Stimulated activated naive CD8-positive, alpha-beta T cell treated with anti-CD3 and anti-CD28 coated beads, Interleukin-15, Interleukin-2, amounts not matched to agents 100 ng/mL and 50 ng/mL, for 24 hours (primary cell): Measurements from ENCODE around the gene KAZN.

ENCODE experiments used
- H3K27ac Mint-ChIP-seq: one replicate; pipeline ENCODE4 v1.8.0; 2021; ENCODE audit warnings: mild to moderate bottlenecking, mixed read lengths
- H3K27me3 Mint-ChIP-seq: one replicate; pipeline ENCODE4 v1.8.0; 2021; ENCODE audit warnings: mixed read lengths
- H3K36me3 Mint-ChIP-seq: one replicate; pipeline ENCODE4 v1.8.0; 2021; ENCODE audit warnings: low read depth, mixed read lengths
- H3K4me1 Mint-ChIP-seq: one replicate; pipeline ENCODE4 v1.8.0; 2021; ENCODE audit warnings: low read depth, mixed read lengths
- H3K4me3 Mint-ChIP-seq: one replicate; pipeline ENCODE4 v1.8.0; 2021; ENCODE audit warnings: mild to moderate bottlenecking, mixed read lengths
- H3K9me3 Mint-ChIP-seq: one replicate; pipeline ENCODE4 v1.8.0; 2021; ENCODE audit warnings: mixed read lengths

Gene KAZN

GRCh38 chr1:14599183-14599791 is 802 bp downstream of the KAZN start:
- no peaks in the 10 kb centered on the region for H3K9me3 Mint-ChIP-seq
- peaks cover 64% of the 10 kb centered on the region for H3K27me3 Mint-ChIP-seq
- no peak overlapping the region for H3K27ac Mint-ChIP-seq
- H3K4me3 Mint-ChIP-seq, result no peak overlapping the region
- no peaks in the 10 kb centered on the region for H3K36me3 Mint-ChIP-seq
- H3K4me1 Mint-ChIP-seq, result peaks cover 15% of the 10 kb centered on the region

- peaks cover 67% of the 10 kb centered on the region for H3K27me3 Mint-ChIP-seq
- no peak overlapping the region for H3K27ac Mint-ChIP-seq
- peaks cover 15% of the 10 kb centered on the region for H3K4me1 Mint-ChIP-seq
- H3K4me3 Mint-ChIP-seq, result no peak overlapping the region
- H3K36me3 Mint-ChIP-seq, result no peaks in the 10 kb centered on the region
- no peaks in the 10 kb centered on the region for H3K9me3 Mint-ChIP-seq
Observed at GRCh38 chr1:14599800-14600199, 1.3 kb downstream of the KAZN start.

- Mint-ChIP-seq H3K27ac (no peak overlapping the region), H3K27me3 (peaks cover 72% of the 10 kb centered on the region), H3K36me3 (no peaks in the 10 kb centered on the region), H3K4me3 (no peak overlapping the region), H3K9me3 (no peaks in the 10 kb centered on the region), H3K4me1 (peaks cover 15% of the 10 kb centered on the region)
Observed at GRCh38 chr1:14600405-14601112, 2.1 kb downstream of the KAZN start.

- Mint-ChIP-seq H3K36me3 (no peaks in the 10 kb centered on the region), H3K4me3 (no peak overlapping the region), H3K9me3 (no peaks in the 10 kb centered on the region), H3K4me1 (peaks cover 15% of the 10 kb centered on the region), H3K27ac (no peak overlapping the region), H3K27me3 (peaks cover 60% of the 10 kb centered on the region)
Observed at GRCh38 chr1:14602136-14602535, 3.7 kb downstream of the KAZN start.

GRCh38 chr1:14603645-14604044 is 5.2 kb downstream of the KAZN start:
- H3K27me3 Mint-ChIP-seq, result peaks cover 51% of the 10 kb centered on the region
- H3K4me1 Mint-ChIP-seq, result peaks cover 15% of the 10 kb centered on the region
- no peaks in the 10 kb centered on the region for H3K36me3 Mint-ChIP-seq
- H3K9me3 Mint-ChIP-seq, result no peaks in the 10 kb centered on the region
- H3K4me3 Mint-ChIP-seq, result no peak overlapping the region
- H3K27ac Mint-ChIP-seq, result no peak overlapping the region

- Mint-ChIP-seq H3K27ac (no peak overlapping the region), H3K27me3 (peaks cover 51% of the 10 kb centered on the region)
Observed at GRCh38 chr1:14604414-14604813, 5.9 kb downstream of the KAZN start.

GRCh38 chr1:14605945-14606344 is 7.5 kb downstream of the KAZN start:
- no peak overlapping the region for H3K4me3 Mint-ChIP-seq
- H3K36me3 Mint-ChIP-seq, result no peaks in the 10 kb centered on the region
- peaks cover under 1% of the 10 kb centered on the region for H3K4me1 Mint-ChIP-seq
- no peak overlapping the region for H3K27ac Mint-ChIP-seq
- peaks cover 39% of the 10 kb centered on the region for H3K27me3 Mint-ChIP-seq
- H3K9me3 Mint-ChIP-seq, result no peaks in the 10 kb centered on the region

More at GRCh38 chr1:14604414-14604813, 5.9 kb downstream of the KAZN start:
- no peak overlapping the region for H3K4me3 Mint-ChIP-seq
- H3K9me3 Mint-ChIP-seq, result no peaks in the 10 kb centered on the region
- H3K4me1 Mint-ChIP-seq, result peaks cover 15% of the 10 kb centered on the region
- H3K36me3 Mint-ChIP-seq, result no peaks in the 10 kb centered on the region

GRCh38 chr1:14606632-14607031 is 8.1 kb downstream of the KAZN start:
- no peaks in the 10 kb centered on the region for H3K4me1 Mint-ChIP-seq
- peaks cover 32% of the 10 kb centered on the region for H3K27me3 Mint-ChIP-seq
- H3K9me3 Mint-ChIP-seq, result no peaks in the 10 kb centered on the region
- H3K36me3 Mint-ChIP-seq, result no peaks in the 10 kb centered on the region
- no peak overlapping the region for H3K4me3 Mint-ChIP-seq
- H3K27ac Mint-ChIP-seq, result no peak overlapping the region

GRCh38 chr1:14607295-14607694 is 8.8 kb downstream of the KAZN start:
- no peaks in the 10 kb centered on the region for H3K4me1 Mint-ChIP-seq
- H3K9me3 Mint-ChIP-seq, result no peaks in the 10 kb centered on the region
- H3K27me3 Mint-ChIP-seq, result peaks cover 25% of the 10 kb centered on the region
- no peak overlapping the region for H3K27ac Mint-ChIP-seq
- no peaks in the 10 kb centered on the region for H3K36me3 Mint-ChIP-seq
- H3K4me3 Mint-ChIP-seq, result no peak overlapping the region

- H3K27me3 Mint-ChIP-seq, result peaks cover 18% of the 10 kb centered on the region
- H3K27ac Mint-ChIP-seq, result no peak overlapping the region
- H3K4me1 Mint-ChIP-seq, result no peaks in the 10 kb centered on the region
- no peaks in the 10 kb centered on the region for H3K9me3 Mint-ChIP-seq
- H3K36me3 Mint-ChIP-seq, result no peaks in the 10 kb centered on the region
- no peak overlapping the region for H3K4me3 Mint-ChIP-seq
Observed at GRCh38 chr1:14608308-14608707, 9.8 kb downstream of the KAZN start.

- H3K27ac Mint-ChIP-seq, result no peak overlapping the region
- no peaks in the 10 kb centered on the region for H3K36me3 Mint-ChIP-seq
- H3K27me3 Mint-ChIP-seq, result peaks cover 4% of the 10 kb centered on the region
- H3K4me1 Mint-ChIP-seq, result no peaks in the 10 kb centered on the region
- H3K9me3 Mint-ChIP-seq, result no peaks in the 10 kb centered on the region
- no peak overlapping the region for H3K4me3 Mint-ChIP-seq
Observed at GRCh38 chr1:14610761-14611160, 12.3 kb downstream of the KAZN start.

GRCh38 chr1:14611792-14612191 is 13.3 kb downstream of the KAZN start:
- H3K9me3 Mint-ChIP-seq, result no peaks in the 10 kb centered on the region
- H3K27ac Mint-ChIP-seq, result no peak overlapping the region
- no peaks in the 10 kb centered on the region for H3K4me1 Mint-ChIP-seq
- H3K36me3 Mint-ChIP-seq, result no peaks in the 10 kb centered on the region
- H3K27me3 Mint-ChIP-seq, result peaks cover 4% of the 10 kb centered on the region
- H3K4me3 Mint-ChIP-seq, result no peak overlapping the region

- Mint-ChIP-seq H3K9me3 (no peaks in the 10 kb centered on the region), H3K4me1 (no peaks in the 10 kb centered on the region), H3K27ac (no peak overlapping the region), H3K36me3 (no peaks in the 10 kb centered on the region), H3K27me3 (peaks cover 4% of the 10 kb centered on the region), H3K4me3 (no peak overlapping the region)
Observed at GRCh38 chr1:14612256-14612655, 13.8 kb downstream of the KAZN start.

- H3K4me3 Mint-ChIP-seq, result no peak overlapping the region
- no peaks in the 10 kb centered on the region for H3K36me3 Mint-ChIP-seq
- H3K9me3 Mint-ChIP-seq, result no peaks in the 10 kb centered on the region
- H3K27me3 Mint-ChIP-seq, result peaks cover 4% of the 10 kb centered on the region
- H3K27ac Mint-ChIP-seq, result no peak overlapping the region
- H3K4me1 Mint-ChIP-seq, result no peaks in the 10 kb centered on the region
Observed at GRCh38 chr1:14613926-14614325, 15.4 kb downstream of the KAZN start.

GRCh38 chr1:14614341-14614740 is 15.9 kb downstream of the KAZN start:
- no peaks in the 10 kb centered on the region for H3K4me1 Mint-ChIP-seq
- H3K4me3 Mint-ChIP-seq, result no peak overlapping the region
- no peaks in the 10 kb centered on the region for H3K9me3 Mint-ChIP-seq
- H3K27ac Mint-ChIP-seq, result no peak overlapping the region
- H3K36me3 Mint-ChIP-seq, result no peaks in the 10 kb centered on the region
- peaks cover 4% of the 10 kb centered on the region for H3K27me3 Mint-ChIP-seq
